GM19452 (cell line): ENCODE data around the gene IQSEC3.

Experiments
- ATAC-seq: cut with Tn5 transposase; IDR thresholded peaks from one replicate; pipeline ENCODE4 v1.9.1; 2021; ENCODE audit not compliant: unreplicated experiment

IQSEC3 gene

DNA sequence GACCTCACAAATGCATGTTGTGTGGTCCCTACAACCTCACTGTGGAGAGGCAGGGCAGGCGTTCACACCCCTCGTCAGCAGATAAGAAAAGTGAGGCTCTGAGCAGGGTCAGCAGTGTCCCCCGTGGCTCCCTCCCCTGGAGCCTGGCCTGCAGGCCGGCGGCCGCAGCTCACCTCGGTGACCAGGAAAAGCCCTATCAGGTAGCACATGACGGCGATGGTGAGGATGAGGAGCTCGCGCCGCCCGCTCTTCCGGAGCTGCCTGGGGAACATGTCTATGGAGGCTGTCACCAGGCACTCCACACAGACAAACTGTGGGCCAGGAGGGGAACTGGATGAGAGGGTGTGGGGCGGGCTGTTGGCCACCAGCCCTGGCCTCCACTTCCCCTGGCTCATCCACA lies 129.4 kb downstream of the IQSEC3 start:
- no peak for ATAC-seq

DNA sequence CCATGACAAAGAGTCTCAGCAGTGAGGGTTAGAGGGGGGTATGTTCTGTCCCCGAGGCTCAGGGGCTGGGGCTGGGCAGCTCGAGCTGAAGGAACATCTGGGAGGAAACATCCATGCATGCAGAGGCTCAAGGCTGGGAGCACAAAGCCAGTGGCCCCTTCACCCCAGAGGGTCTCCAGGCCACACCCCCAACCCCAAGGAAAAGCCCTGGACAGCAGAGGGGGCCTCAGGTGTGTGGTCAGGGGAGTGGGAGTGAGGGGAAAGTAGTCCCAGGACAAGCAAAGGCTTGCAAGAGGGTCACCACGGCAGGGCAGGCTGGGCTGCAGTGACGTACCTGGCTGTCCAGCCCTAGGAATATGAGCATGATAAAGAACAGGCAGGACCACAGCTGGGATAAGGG lies 129.9 kb downstream of the IQSEC3 start:
- ATAC-seq = no peak

DNA sequence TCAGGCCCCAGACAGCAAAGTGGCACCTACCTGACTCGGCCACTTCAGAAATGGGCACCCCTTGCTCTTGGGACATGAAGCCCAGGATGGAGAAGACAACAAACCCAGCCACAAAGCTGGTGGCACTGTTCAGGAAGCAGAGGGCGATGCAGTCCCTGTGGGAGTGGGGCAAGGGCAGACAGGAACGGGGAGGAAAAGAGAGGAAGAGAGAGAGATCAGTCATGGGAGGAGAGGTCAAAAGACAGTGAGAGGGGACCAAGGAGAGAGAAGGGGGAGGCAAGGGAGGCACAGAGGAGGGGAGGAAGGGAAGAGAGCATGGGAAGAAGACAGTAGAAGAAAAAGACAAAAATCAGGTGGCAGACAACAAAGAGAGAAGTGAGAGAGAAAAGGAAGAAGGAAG lies 130.8 kb downstream of the IQSEC3 start:
- no peak for ATAC-seq

DNA sequence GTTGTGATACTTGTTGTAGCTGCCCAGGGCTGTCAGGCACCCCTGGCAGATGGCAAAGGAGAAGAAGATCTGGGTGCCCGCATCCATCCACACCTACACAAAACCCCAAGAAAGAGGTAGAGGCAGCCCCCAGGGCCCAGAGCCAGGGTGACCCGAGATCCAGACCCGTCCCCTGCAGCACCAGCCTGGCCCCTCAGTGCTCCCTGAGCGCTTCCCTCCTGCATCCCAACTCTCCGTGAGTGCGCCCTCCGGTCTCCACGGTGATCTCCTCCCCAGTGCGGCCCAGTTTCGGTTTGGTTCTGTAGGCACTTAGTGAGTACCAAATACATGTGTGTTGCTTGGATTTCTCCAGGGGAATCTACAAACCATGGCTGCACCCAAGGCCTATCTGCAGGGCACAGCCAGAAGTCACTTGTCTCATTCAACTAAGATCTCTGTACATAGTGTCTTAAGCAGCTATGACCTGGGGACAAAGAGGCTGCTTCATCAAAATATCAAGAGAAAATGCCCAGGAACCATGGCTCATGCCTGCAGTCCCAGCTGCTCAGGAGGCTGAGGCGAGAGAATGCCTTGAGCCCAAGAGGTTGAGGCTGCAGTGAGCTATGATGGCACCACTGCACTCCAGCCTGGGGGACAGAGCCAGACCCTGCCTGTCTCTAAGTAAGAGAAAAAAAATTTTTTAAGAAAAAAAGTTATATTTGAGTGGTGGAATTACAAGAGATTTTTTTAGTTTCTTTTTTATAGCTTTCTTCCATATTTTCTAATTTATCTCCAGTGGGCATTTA lies 131.5 kb downstream of the IQSEC3 start:
- no peak for ATAC-seq

DNA sequence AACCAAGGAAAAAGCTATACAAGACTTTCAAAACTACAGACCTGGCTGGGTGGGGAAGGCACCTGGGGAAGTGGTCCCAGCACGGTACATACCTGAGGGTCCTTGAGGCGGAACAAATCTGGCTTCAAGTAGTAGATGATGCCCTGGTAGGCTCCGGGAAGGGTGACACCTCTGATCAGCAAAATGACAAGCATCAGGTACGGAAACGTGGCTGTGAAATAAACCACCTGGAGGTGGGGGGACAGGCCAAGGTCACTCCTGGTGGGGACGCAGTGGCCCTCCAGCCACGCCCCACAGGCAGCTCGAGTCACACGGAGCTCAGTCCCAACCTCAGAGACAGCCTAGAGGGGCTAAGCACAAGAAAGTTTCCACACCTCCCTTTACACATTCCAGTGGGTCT lies 132.1 kb downstream of the IQSEC3 start:
- no peak for ATAC-seq

DNA sequence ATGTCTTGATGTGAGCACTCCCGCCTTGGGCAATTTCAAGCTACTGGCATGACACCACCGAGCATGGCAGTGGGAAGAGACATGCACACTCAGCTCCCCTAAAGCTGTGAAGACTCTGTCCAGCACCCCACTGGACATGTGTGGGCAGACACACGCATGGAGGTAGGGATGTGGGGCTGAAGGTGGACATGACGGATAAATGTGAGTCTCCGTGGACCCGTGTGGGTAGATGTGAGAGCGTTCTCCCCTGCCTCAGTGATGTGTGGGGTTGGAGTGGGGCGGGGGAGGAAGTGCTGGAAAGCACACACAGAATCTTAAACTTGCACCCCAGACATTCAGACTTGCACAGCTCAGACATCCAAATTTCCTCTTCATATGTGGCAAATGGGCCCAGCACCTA lies 134.8 kb downstream of the IQSEC3 start:
- ATAC-seq = no peak

DNA sequence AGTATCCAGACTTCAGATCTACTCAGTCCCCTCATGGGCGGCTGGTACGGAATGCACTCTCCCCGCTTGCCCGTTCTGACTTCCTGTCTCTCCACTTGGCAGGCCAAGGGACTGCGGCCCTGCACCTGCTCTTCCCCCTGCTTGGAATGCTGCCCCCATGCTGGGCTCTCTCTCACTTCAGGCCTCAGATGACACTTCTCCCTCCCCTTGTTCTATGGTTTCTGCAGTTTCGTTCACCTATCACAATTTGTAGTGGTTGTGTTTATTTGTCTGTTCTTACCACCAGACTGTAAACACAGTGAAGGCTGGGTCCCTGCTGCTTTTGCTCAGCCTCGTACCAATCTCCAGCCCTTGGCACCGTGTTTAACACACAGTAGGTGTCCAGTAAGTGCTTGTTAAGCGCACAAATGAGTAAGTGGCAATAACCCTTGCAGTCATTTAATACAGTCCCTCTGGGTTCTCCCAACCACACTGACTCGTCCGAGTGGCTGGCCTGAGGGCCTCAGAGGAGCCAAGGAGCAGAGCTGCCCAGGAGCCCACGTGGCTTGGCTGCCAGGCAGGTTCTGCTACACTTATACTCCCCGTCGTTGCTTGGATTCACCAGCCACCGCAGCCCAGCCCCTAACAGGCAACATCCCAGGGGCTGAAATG lies 135.6 kb downstream of the IQSEC3 start:
- no peak for ATAC-seq

DNA sequence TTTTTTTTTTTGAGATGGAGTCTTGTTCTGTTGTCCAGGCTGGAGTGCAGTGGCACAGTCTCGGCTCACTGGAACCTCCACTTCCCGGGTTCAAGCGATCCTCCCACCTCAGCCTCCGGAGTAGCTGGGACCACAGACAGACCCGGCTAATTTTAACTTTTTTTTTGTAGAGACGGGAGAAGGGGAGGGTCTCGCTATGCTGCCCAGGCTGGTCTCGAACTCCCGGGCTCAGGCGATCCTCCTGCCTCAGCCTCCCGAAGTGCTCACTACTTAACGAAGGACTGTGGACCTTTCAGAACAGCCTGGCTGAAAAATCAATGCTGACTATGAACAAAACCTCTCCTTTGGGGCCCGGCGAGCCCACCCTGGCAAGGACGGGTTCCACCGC lies 136.5 kb downstream of the IQSEC3 start:
- ATAC-seq = no peak

DNA sequence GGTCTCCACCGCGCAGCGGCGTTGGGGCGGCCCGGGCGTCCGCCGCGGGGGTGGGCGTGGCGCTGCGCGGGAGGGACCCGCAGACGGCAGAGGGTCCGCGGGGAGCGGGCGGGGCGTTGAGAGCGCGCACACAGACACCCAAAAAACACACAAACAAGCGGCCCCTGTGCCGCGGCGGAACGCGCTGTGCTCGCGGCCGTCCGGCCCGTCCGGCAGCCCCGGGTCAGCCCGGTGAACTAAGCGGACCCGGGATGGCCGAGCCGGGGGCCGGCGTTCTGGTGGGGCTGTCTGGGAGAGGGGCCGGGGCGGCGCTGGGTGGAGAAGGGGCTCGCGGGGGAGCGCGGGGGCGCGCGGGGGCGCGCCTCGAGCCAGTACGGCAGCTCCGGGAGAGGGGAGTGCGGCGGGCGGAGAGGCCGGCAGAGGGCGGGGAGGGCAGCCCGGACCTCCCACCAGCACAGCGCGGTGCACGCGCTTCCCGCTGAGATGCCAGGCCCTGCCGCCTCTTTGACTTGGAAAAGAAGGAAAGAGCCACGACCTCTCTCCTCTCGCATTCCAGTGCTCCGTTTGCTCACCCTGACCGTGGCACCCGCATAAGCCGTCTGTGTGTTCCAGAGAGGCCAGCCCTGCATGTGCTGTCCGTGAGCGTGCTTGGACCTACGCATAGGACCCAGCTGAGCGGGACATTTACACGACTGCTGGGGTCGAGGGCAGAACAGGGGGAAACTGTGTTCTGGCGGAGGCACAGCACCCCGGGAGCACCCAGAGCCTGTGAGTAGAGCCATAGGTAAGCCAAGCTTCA lies 137.1 kb downstream of the IQSEC3 start:
- ATAC-seq = no peak

DNA sequence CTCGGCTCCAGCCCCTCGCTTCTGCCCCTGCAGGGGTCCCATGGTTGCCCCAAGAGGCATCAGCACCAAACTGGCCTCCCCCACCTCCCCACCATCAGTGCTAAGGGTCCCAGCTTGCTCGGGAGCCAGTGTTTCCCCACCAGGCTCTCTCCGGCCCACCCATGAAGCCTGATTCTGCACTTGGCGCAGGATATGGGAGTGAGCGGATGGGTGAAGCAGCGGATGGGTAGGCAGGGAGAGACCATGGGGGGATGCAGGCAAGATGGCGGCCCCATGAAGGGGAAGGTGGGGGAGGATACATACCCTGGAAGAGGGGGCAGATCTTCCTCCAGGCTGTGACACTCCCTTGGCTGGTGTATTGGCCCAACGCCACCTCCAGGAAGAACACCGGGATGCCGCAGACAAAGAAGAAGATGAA lies 137.7 kb downstream of the IQSEC3 start:
- ATAC-seq = no peak

DNA sequence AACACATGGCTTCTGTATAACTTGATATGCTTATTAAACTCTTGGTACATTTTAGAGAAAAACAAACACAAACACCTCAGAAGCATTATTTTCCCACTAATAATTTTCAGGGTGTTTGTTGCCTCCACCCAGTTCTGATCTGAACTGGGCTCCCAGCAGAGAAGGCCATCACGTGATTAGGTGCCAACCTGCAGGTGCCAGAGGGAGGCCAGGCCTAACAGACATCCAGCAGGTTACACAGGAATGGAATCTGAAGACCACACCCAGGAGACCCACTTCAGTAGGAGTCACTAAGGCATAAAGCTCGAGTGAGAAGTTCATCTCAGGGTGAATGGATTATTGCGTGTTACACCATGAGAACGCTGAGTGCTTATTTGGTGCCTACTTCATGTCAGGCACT lies 138.5 kb downstream of the IQSEC3 start:
- ATAC-seq = no peak

DNA sequence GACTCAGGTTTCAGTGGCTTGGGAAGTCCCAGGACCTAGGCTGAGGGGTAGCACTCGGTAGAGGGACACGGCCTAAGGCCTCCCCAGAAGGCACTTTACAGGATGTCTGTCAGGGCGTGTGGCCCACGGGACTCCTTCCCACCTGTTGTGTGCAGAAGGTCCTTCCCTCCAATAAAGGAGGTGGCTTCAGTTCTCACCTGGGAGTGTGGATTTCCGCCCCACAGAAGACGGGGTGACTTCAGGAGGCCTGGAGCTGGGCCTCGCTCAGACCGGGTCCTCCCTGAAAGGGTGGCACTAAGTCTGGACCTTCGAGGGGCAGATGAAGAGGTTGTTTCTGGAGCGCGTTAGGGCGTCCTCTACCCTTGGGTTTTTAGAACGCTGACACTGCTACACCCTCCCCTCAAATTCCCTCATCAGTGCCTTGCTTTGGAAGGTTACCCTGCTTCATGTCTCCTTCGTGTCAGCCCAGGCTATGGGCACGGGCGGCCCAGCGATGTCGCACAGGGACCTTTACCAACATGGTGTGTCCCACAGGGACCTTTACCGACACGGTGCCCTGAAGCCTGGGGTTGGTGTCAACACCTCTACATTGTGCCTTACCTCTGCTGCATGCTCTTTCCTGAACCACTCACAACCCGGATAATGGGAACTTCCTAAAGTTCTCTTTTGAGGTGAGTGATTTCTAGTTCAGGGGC lies 140.3 kb downstream of the IQSEC3 start:
- ATAC-seq = no peak

DNA sequence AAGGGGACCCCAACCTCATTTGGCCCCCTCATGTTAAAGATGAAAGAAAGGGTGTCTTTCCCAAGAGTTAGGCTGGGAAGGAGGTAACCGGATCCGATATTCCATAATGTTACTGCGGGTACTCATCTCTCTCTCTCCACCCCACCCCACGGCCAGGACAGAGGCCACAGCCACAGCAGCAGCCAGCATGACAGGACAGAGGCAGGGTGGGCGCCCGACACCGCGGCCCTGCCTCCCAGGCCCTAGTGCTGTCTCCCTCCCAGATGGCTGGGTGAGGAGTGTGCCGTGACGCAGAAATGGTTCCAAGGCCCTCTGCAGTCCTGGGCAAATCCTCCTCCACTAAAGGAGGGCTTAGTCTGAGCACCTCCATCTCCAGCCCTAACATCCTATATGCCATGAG lies 141.2 kb downstream of the IQSEC3 start:
- no peak for ATAC-seq

DNA sequence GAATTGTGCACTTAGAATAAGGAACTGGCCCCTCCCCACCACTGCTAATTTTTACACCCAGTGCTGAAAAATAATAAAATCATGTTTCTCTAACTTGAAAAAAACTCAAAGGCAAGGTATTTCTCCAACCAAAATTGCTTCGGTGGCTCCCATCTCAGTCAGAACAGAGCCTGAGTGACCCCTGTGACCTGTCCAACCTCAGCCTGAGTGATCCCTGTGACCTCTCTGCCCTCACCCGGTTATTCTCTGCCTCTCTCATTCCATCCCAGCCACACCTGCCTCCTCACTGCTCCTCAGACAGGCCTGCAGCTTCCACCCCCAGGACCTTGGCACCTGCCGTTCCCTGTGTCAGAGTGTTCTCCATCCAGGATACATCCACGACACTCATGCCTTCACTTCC lies 142.2 kb downstream of the IQSEC3 start:
- no peak for ATAC-seq

DNA sequence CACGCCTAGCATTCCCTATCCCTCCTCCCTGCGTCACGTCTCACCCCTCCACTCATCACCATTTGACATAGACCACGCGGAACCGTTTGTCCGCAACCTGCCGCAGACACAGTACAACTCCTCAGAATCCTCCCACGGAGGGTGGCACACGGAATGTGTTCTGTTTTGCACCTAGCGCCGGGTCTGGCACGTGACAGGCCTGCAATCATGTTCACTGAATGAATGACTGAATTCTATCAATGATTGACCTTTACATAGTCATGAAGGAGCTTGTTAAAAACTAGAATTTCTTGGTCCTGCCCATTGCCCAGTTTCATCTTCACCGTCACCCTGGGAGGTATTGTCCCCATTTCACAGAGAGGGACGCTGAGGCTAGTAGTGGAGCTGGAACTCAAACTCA lies 142.7 kb downstream of the IQSEC3 start:
- ATAC-seq = no peak

DNA sequence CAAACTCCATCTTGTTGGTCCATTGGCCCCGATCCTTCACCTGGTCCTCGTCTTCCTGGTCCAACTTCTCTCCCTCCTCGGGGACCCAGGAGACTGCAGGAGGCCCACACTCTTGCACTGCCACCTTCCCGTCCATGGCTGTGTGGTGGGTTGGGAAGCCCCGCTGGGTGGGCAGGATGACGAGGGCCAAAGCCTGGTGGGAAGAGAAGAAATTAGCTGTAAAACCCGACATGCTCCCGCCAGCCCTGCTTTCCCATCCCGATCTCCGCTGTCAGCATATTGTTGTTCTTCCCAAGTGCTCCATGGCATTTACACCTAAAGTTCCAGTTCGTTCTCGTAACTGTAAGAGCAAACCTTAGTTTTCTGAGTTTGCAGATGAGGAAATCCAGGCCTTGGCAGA lies 143.3 kb downstream of the IQSEC3 start:
- ATAC-seq = no peak

DNA sequence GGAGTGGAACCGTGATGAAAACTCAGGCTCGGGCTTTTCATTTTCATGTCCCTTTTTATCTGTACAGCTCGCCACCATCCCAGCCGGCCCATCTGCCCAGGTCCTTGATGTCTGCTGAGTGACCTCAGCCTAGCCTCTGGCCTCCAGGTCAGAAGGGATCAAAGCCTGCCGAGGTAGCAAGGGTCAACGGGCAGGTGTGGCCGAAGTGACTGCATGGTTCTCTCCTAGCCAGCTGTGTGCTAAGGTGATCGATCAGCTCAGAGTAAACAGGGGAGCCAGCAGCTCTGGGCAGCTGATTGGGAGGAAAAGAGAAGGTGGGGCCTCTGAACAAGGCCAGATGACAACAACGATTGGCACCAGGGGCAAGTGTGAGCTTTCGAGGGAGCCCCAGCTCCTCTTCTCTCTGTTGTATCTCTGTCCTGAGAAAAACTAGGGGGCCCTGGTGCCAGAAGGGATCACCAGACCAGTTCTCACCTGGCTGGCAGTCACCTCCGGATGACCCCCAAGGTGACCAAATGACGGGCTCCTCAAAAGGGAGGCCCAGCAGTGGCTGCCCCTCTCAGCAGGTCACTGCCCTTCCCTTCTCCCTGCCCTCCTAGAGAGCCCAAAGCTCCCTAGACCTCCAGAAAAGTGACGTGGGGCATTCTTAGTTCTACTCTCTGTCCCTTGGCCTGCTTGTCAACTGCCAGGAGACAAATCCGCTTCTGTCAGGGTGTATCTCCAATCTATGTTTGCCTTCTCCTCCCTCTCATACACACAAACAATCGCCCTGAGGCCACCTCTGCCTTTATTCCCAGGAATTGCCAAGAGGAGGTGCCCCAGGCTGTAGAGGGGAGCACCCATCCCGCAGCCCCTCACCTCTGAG lies 143.9 kb downstream of the IQSEC3 start:
- ATAC-seq = no peak

DNA sequence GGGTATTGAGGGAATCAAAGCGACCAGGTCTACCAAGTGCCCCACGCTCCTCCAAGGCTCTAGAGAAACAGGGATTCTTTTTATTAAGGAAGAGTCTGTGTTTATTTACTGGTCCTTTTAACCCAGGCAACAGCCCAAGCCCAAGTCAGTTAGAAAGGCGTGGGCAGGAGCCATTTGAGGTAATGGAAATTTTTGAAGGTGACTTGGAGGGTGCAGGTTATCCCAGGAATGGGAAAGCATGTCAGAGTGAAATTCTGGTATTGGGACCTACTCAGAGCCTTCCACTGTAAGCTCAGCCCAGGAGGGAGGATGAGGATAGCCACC lies 144.5 kb downstream of the IQSEC3 start:
- ATAC-seq = no peak

DNA sequence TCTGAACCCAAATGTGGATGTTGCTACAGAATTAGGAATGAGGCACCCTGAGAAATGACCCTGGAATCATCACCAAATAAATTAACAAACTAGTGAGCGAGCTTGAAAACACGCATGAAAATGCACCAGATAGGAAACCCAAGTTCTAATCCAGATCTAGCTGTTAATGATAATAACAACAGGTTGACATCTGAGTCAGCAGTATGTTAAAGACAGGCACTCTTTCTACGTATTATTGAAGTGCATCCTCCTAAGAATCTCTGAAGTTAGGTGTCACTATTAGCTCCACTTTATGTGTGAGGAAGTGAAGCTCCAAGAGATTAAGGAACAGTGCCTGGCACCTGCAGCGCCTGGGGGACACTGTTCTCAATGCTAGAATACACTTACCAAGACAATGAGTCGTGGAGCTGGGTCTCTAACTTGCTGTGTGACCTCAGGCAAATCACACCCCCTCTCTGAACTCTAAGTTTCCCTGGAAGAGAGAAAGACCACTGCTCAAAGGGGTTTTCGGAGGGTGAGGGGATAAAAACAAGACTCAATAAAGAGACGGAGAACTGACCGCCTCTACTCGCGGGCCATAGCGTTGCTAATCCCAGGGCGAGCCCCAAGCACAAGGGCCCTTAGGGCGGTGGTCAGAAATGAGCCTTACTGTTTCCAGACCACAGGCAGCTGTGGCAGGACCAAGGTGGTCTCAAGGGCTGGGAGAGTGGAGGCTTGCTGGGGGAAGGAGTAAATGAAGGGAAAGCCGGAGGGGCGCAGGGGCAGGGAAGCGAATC lies 145.3 kb downstream of the IQSEC3 start:
- no peak for ATAC-seq

DNA sequence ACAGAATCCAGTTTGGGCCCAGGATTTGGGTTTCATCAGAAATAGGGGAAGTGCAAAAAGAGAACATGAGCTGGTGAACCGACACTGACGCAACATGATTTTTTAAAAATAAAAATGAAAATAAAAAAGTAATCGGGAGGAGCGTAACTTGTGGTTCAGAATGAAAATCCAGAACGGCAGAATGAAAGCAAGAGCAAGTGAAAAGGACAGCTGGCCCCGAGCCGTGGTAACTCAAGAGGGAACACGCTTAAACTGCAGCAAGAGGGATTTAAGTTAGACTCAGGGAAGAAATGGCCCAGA lies 145.8 kb downstream of the IQSEC3 start:
- no peak for ATAC-seq
